Vagina (tissue), 2 donors: ENCODE results near the gene TCF25. TPM values are rescaled to one million over a fixed set of nuclear protein-coding genes. Genes with fewer than 3 reads are reported as not detected.

ENCODE experiments used
- DNase-seq, 2 donors: peaks; one replicate each; pipeline ENCODE4 v3.0.0-alpha.2; 2017; ENCODE audit errors: extremely low spot score in 2 of 2
- H3K27ac ChIP-seq: fragments of 200-600 bp; sonication (generic); one replicate; pipeline ENCODE4 v1.5.1; 2019
- H3K27me3 ChIP-seq: fragments of 200-600 bp; sonication (generic); one replicate; pipeline ENCODE4 v1.5.1; 2019
- H3K36me3 ChIP-seq, 2 donors: fragments of 200-600 bp; sonication (generic); one replicate each; pipeline ENCODE4 v1.5.1; 2017 to 2019
- H3K4me1 ChIP-seq: fragments of 200-600 bp; sonication (generic); one replicate; pipeline ENCODE4 v1.5.1; 2019
- H3K4me3 ChIP-seq, 2 donors: fragments of 200-600 bp; sonication (generic); 1 replicate in 1 of 2; 2 replicates in 1 of 2; pipeline ENCODE4 v1.5.1; 2016 to 2019
- H3K9me3 ChIP-seq: fragments of 200-600 bp; sonication (generic); one replicate; pipeline ENCODE4 v1.5.1; 2019
- CTCF ChIP-seq, 3 experiments: fragments of 450-650 bp in 2 of 3; fragments of 200-600 bp in 1 of 3; sonication (generic) in 1 of 3; IDR thresholded peaks; one replicate each; pipeline ENCODE4 v1.5.1; 2017 to 2019; ENCODE audit warnings: antibody characterized with exemption in 3 of 3, mild to moderate bottlenecking in 2 of 3, moderate library complexity in 2 of 3
- POLR2A ChIP-seq, 2 donors: fragments of 450-650 bp; IDR thresholded peaks; one replicate each; pipeline ENCODE4 v1.6.1; 2017; ENCODE audit warnings: antibody characterized with exemption in 2 of 2, mild to moderate bottlenecking in 2 of 2, moderate library complexity in 2 of 2
- POLR2AphosphoS5 ChIP-seq, 2 donors: sonication (generic); formaldehyde crosslinking; IDR thresholded peaks; one replicate each; pipeline ENCODE4 v1.9.0; 2017; ENCODE audit warnings: antibody characterized with exemption in 2 of 2, mild to moderate bottlenecking in 2 of 2, low read depth in 1 of 2; ENCODE audit not compliant: insufficient read depth in 1 of 2
- intact Hi-C: fragments of 100-400 bp; cut with DNase I; formaldehyde crosslinking; loops from one replicate; pipeline ENCODE4 v1.15.1; 2023
- total RNA-seq: library from RNA; depleted of rRNA; stranded (reverse); fragments of >200 nt; gene quantifications from one replicate; pipeline ENCODE4 v1.2.3, GENCODE V29; 2016

TCF25 gene
- total RNA-seq, 1 donor from 2014 or later = 132 TPM

GRCh38 chr16:89853306-89853993 is 19.9 kb upstream of the TCF25 start:
- TF ChIP-seq POLR2AphosphoS5 (IDR thresholded peaks at IDR 0.05; ENCODE audit: insufficient read depth in 1 of 2, low read depth in 1 of 2) (no peak), POLR2A (IDR thresholded peaks at IDR 0.05) (no peak), CTCF (IDR thresholded peaks at IDR 0.05) (no peak)
- intact Hi-C loops = no loop called here
- Histone ChIP-seq H3K4me3 (no peak overlapping the region), H3K4me1 (no peaks in the 10 kb centered on the region), H3K27ac (no peak overlapping the region), H3K9me3 (no peaks in the 10 kb centered on the region), H3K36me3 (no peaks in the 10 kb centered on the region), H3K27me3 (no peaks in the 10 kb centered on the region)
- no peak for DNase-seq

- H3K9me3 ChIP-seq = no peaks in the 10 kb centered on the region
- TF ChIP-seq CTCF (IDR thresholded peaks at IDR 0.05) = no peak
- no peak for TF ChIP-seq POLR2AphosphoS5 (IDR thresholded peaks at IDR 0.05; ENCODE audit: insufficient read depth in 1 of 2, low read depth in 1 of 2)
- no peak overlapping the region for H3K4me3 ChIP-seq
- no peaks in the 10 kb centered on the region for H3K4me1 ChIP-seq
- H3K27me3 ChIP-seq = no peaks in the 10 kb centered on the region
- DNase-seq = no peak
- no peak overlapping the region for H3K27ac ChIP-seq
- H3K36me3 ChIP-seq = no peaks in the 10 kb centered on the region
- intact Hi-C loops = no loop called here
Measured at GRCh38 chr16:89855301-89855945, 18.0 kb upstream of the TCF25 start.

GRCh38 chr16:89855986-89856385 is 17.4 kb upstream of the TCF25 start:
- Histone ChIP-seq H3K9me3 (no peaks in the 10 kb centered on the region), H3K4me1 (no peaks in the 10 kb centered on the region), H3K36me3 (no peaks in the 10 kb centered on the region), H3K4me3 (no peak overlapping the region), H3K27me3 (no peaks in the 10 kb centered on the region), H3K27ac (no peak overlapping the region)
- DNase-seq = no peak
- TF ChIP-seq POLR2AphosphoS5 (IDR thresholded peaks at IDR 0.05; ENCODE audit: insufficient read depth in 1 of 2, low read depth in 1 of 2) (no peak), POLR2A (IDR thresholded peaks at IDR 0.05) (no peak), CTCF (IDR thresholded peaks at IDR 0.05) (no peak)
- intact Hi-C loops = no loop called here

- Histone ChIP-seq H3K27ac (no peak overlapping the region), H3K36me3 (no peaks in the 10 kb centered on the region), H3K4me1 (peaks cover 6% of the 10 kb centered on the region), H3K9me3 (no peaks in the 10 kb centered on the region), H3K4me3 (no peak overlapping the region), H3K27me3 (no peaks in the 10 kb centered on the region)
- intact Hi-C loops = no loop called here
- DNase-seq = no peak
- no peak for TF ChIP-seq CTCF (IDR thresholded peaks at IDR 0.05)
- TF ChIP-seq POLR2AphosphoS5 (IDR thresholded peaks at IDR 0.05; ENCODE audit: insufficient read depth in 1 of 2, low read depth in 1 of 2) = no peak
- TF ChIP-seq POLR2A (IDR thresholded peaks at IDR 0.05) = no peak
Measured at GRCh38 chr16:89858973-89859614, 14.3 kb upstream of the TCF25 start.

GRCh38 chr16:89859615-89860007 is 13.8 kb upstream of the TCF25 start:
- Histone ChIP-seq H3K27me3 (no peaks in the 10 kb centered on the region), H3K4me1 (peaks cover 6% of the 10 kb centered on the region)

More at GRCh38 chr16:89859615-89860007, 13.8 kb upstream of the TCF25 start:
- no peak overlapping the region for H3K4me3 ChIP-seq
- intact Hi-C loops = loop anchor here (10.0 kb wide), 1 partner anchor 155 kb away; the partner anchor contains the start of gene SPATA2L
- DNase-seq = no peak
- no peaks in the 10 kb centered on the region for H3K36me3 ChIP-seq
- H3K9me3 ChIP-seq = no peaks in the 10 kb centered on the region
- TF ChIP-seq POLR2AphosphoS5 (IDR thresholded peaks at IDR 0.05; ENCODE audit: insufficient read depth in 1 of 2, low read depth in 1 of 2) = no peak
- TF ChIP-seq CTCF (IDR thresholded peaks at IDR 0.05) = no peak
- TF ChIP-seq POLR2A (IDR thresholded peaks at IDR 0.05) = no peak
- no peak overlapping the region for H3K27ac ChIP-seq
